ENCODE data around the gene RUFY4. TPM values are rescaled to one million over a fixed set of nuclear protein-coding genes. Genes with fewer than 3 reads are reported as not detected.
"Not testable (repeated sequence)": the region's sequence is repeated elsewhere in the genome, so short reads cannot be mapped to it uniquely, and the experiment has no call there.

RUFY4 gene
- polyA plus RNA-seq (2011; rRNA removed) (not detected in 2 replicates), polyA minus RNA-seq (2011; rRNA and poly(A)+ RNA removed) (not detected in 2 replicates)

GRCh38 chr2:218068721-218069334 lies at the start of gene RUFY4:
RUFY4 (plus strand) TSS chr2:218069253; CDS start chr2:218070606, 1,353 bp downstream.
- H3K9me3 ChIP-seq (ENCODE audit: control insufficient read depth, insufficient read depth, low read length); POLR2A ChIA-PET; H3K27ac ChIP-seq (ENCODE audit: low read depth, low read length): not testable (repeated sequence)
- CTCF ChIA-PET: interaction anchor here (0.7 to 5.3 kb wide), 12 partner anchors 10 to 292 kb away, joined by 3 to 54 read pairs (median 4); no protein-coding TSS in a partner anchor
- Histone ChIP-seq H3K4me3 (ENCODE audit: low read depth, low read length) (peak within 1 kb of the TSS; percentile 50), H3K27me3 (ENCODE audit: control insufficient read depth, insufficient read depth, low read length) (peaks cover 63% of the 10 kb centered on the region)
- peak; percentile 7 for DNase-seq (ENCODE audit: low read depth, low spot score)
- peak; percentile 70 for TF ChIP-seq CTCF (IDR thresholded peaks at IDR 0.05; ENCODE audit: low read depth, low read length)

GRCh38 chr2:218019411-218020060 lies 49.5 kb upstream of the RUFY4 start:
- Histone ChIP-seq H3K27me3 (ENCODE audit: control insufficient read depth, insufficient read depth, low read length) (no peaks in the 10 kb centered on the region), H3K4me3 (ENCODE audit: low read depth, low read length) (no peak overlapping the region), H3K27ac (ENCODE audit: low read depth, low read length) (no peak overlapping the region), H3K9me3 (ENCODE audit: control insufficient read depth, insufficient read depth, low read length) (no peaks in the 10 kb centered on the region)
- DNase-seq (ENCODE audit: low read depth, low spot score): no peak
- ChIA-PET CTCF (no interaction called here), POLR2A (no interaction called here)
- TF ChIP-seq CTCF (IDR thresholded peaks at IDR 0.05; ENCODE audit: low read depth, low read length): no peak

- ChIA-PET POLR2A (no interaction called here), CTCF (no interaction called here)
- DNase-seq (ENCODE audit: low read depth, low spot score): no peak
- no peaks in the 10 kb centered on the region for H3K9me3 ChIP-seq (ENCODE audit: control insufficient read depth, insufficient read depth, low read length)
- TF ChIP-seq CTCF (IDR thresholded peaks at IDR 0.05; ENCODE audit: low read depth, low read length): no peak
- H3K27ac ChIP-seq (ENCODE audit: low read depth, low read length): no peak overlapping the region
- H3K27me3 ChIP-seq (ENCODE audit: control insufficient read depth, insufficient read depth, low read length): no peaks in the 10 kb centered on the region
- H3K4me3 ChIP-seq (ENCODE audit: low read depth, low read length): no peak overlapping the region
These were observed 48.8 kb upstream of the RUFY4 start for GRCh38 chr2:218020281-218020680.

- TF ChIP-seq CTCF (IDR thresholded peaks at IDR 0.05; ENCODE audit: low read depth, low read length): no peak
- ChIA-PET POLR2A (no interaction called here), CTCF (no interaction called here)
- DNase-seq (ENCODE audit: low read depth, low spot score): no peak
- Histone ChIP-seq H3K9me3 (ENCODE audit: control insufficient read depth, insufficient read depth, low read length) (no peaks in the 10 kb centered on the region), H3K27ac (ENCODE audit: low read depth, low read length) (no peak overlapping the region), H3K27me3 (ENCODE audit: control insufficient read depth, insufficient read depth, low read length) (no peaks in the 10 kb centered on the region), H3K4me3 (ENCODE audit: low read depth, low read length) (no peak overlapping the region)
These were observed 48.0 kb upstream of the RUFY4 start for GRCh38 chr2:218020966-218021535.

GRCh38 chr2:218021536-218022071 lies 47.4 kb upstream of the RUFY4 start:
- no peak overlapping the region for H3K4me3 ChIP-seq (ENCODE audit: low read depth, low read length)
- no peak overlapping the region for H3K27ac ChIP-seq (ENCODE audit: low read depth, low read length)
- no peak for DNase-seq (ENCODE audit: low read depth, low spot score)
- no peak for TF ChIP-seq CTCF (IDR thresholded peaks at IDR 0.05; ENCODE audit: low read depth, low read length)
- POLR2A ChIA-PET: no interaction called here
- no peaks in the 10 kb centered on the region for H3K27me3 ChIP-seq (ENCODE audit: control insufficient read depth, insufficient read depth, low read length)
- CTCF ChIA-PET: no interaction called here
- H3K9me3 ChIP-seq (ENCODE audit: control insufficient read depth, insufficient read depth, low read length): no peaks in the 10 kb centered on the region
